Trophoblast cell (in vitro differentiated cells and primary cell): ENCODE data around the gene APOL3.

Experiments used
- DNase-seq, 2 donors: peaks; one replicate each; pipeline ENCODE4 v3.0.0-alpha.2; 2016
- H2AFZ ChIP-seq: 2 replicates; pipeline ENCODE4 v1.6.1; 2013; ENCODE audit warnings: low read length, moderate library complexity, mild to moderate bottlenecking; ENCODE audit not compliant: insufficient read depth, poor library complexity
- H2AK5ac ChIP-seq: 2 replicates; pipeline ENCODE4 v1.6.1; 2013; ENCODE audit warnings: mild to moderate bottlenecking, low read length
- H2BK120ac ChIP-seq: 2 replicates; pipeline ENCODE4 v1.6.1; 2013; ENCODE audit warnings: low read length, mild to moderate bottlenecking, moderate library complexity; ENCODE audit not compliant: insufficient read depth, poor library complexity
- H2BK12ac ChIP-seq: 2 replicates; pipeline ENCODE4 v1.6.1; 2013; ENCODE audit warnings: mild to moderate bottlenecking, low read length, moderate library complexity
- H2BK5ac ChIP-seq: 2 replicates; pipeline ENCODE4 v1.6.1; 2013; ENCODE audit warnings: low read length, low read depth, moderate library complexity, mild to moderate bottlenecking; ENCODE audit not compliant: poor library complexity
- H3K14ac ChIP-seq: 2 replicates; pipeline ENCODE4 v1.6.1; 2013; ENCODE audit warnings: mild to moderate bottlenecking, low read length
- H3K18ac ChIP-seq: 2 replicates; pipeline ENCODE4 v1.6.1; 2013; ENCODE audit warnings: mild to moderate bottlenecking, low read length
- H3K23ac ChIP-seq: 2 replicates; pipeline ENCODE4 v1.6.1; 2013; ENCODE audit warnings: low read length
- H3K27ac ChIP-seq: 2 replicates; pipeline ENCODE4 v1.5.1; 2013; ENCODE audit warnings: low read depth, mild to moderate bottlenecking, inconsistent platforms, low read length, moderate library complexity
- H3K27me3 ChIP-seq: 2 replicates; pipeline ENCODE4 v1.6.1; 2013; ENCODE audit warnings: inconsistent platforms, mild to moderate bottlenecking, low read length, moderate library complexity; ENCODE audit not compliant: insufficient read depth
- H3K36me3 ChIP-seq, 2 experiments: 1 replicate in 1 of 2; 2 replicates in 1 of 2; pipeline ENCODE4 v1.6.1; 2013; ENCODE audit warnings: low read length in 2 of 2, mild to moderate bottlenecking in 2 of 2, moderate library complexity in 1 of 2; ENCODE audit not compliant: insufficient read depth in 2 of 2, control insufficient read depth in 1 of 2
- H3K4ac ChIP-seq: 2 replicates; pipeline ENCODE4 v1.6.1; 2013; ENCODE audit warnings: low read depth, mild to moderate bottlenecking, low read length, moderate library complexity
- H3K4me1 ChIP-seq, 2 experiments: 1 replicate in 1 of 2; 2 replicates in 1 of 2; pipeline ENCODE4 v1.6.1; 2013; ENCODE audit warnings: low read length in 2 of 2, mild to moderate bottlenecking in 2 of 2, moderate library complexity in 1 of 2; ENCODE audit not compliant: insufficient read depth in 2 of 2, control insufficient read depth in 1 of 2
- H3K4me2 ChIP-seq: 2 replicates; pipeline ENCODE4 v1.6.1; 2013; ENCODE audit warnings: inconsistent platforms, mild to moderate bottlenecking, low read length, moderate library complexity
- H3K4me3 ChIP-seq: 2 replicates; pipeline ENCODE4 v1.5.1; 2013; ENCODE audit warnings: mild to moderate bottlenecking, low read depth, low read length, inconsistent platforms
- H3K79me1 ChIP-seq: one replicate; pipeline ENCODE4 v1.6.1; 2013; ENCODE audit warnings: low read length
- H3K79me2 ChIP-seq: 2 replicates; pipeline ENCODE4 v1.6.1; 2013; ENCODE audit warnings: low read length, mild to moderate bottlenecking; ENCODE audit not compliant: control insufficient read depth, insufficient read depth, poor library complexity
- H3K9ac ChIP-seq: 2 replicates; pipeline ENCODE4 v1.6.1; 2013; ENCODE audit warnings: mild to moderate bottlenecking, low read length
- H3K9me3 ChIP-seq: 2 replicates; pipeline ENCODE4 v1.6.1; 2013; ENCODE audit warnings: low read depth, mild to moderate bottlenecking, control low read depth, inconsistent platforms, low read length; ENCODE audit not compliant: insufficient read depth
- H4K12ac ChIP-seq: 2 replicates; pipeline ENCODE4 v1.6.1; 2013; ENCODE audit warnings: low read depth, mild to moderate bottlenecking, low read length, moderate library complexity
- H4K8ac ChIP-seq: 2 replicates; pipeline ENCODE4 v1.6.1; 2013; ENCODE audit warnings: low read depth, mild to moderate bottlenecking, low read length, moderate library complexity
- H4K91ac ChIP-seq: one replicate; pipeline ENCODE4 v1.6.1; 2013; ENCODE audit warnings: low read depth, mild to moderate bottlenecking, low read length, moderate library complexity
- WGBS: extraction: QIAGEN DNeasy Blood & Tissue Kit; methylation state at CpG from one replicate; pipeline ENCODE4 v1.1.7; 2013; ENCODE audit warnings: missing lambda C conversion rate; ENCODE audit not compliant: insufficient read length, insufficient coverage; ENCODE audit errors: extremely low coverage; 5-methylcytosine and 5-hydroxymethylcytosine counted together

Gene APOL3

DNA sequence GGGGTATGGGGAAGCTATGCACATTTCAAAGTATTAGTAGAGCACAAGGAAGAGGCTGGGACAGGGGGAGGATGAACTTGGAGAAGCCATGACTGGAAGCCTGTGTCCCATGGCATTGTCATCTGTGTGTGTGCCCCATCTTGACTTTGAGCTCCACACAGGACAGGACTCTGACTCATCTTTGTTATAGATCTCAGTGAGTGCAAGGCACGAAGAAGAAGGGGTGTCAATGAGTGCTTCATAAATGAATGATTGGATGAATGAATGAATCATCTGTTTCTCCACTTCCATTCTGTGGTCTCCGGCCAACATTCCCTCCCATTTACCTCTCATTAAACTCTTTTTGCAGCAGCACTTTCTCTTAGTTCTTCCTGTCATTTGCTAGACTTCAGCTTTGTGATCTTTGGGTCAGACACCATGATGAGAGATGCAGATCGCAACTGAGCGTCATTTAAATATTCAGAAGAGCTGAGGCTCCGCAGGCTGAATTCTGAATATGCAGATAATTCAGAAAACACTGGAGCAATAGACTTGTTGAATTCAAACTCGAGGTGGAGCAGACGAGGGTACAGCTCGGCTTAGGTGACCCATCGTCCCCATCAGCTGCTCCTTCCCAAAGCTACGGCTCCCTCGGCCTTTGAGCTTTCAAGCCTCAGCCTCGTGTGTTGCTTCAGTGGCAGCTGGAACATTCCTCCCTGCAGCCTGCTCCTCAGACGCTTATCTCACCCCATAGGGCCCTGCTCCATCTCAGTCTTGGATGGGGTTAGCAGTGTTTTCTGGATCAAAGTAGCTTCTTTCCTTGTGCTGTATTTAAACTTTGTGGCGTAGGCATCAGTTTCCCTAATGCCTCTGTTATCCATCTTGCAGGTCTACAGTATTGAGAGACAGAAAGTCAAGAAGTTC lies 30.8 kb downstream of the APOL3 start:
- WGBS: no CpG with 5 or more reads among the region's 14 CpGs
- Histone ChIP-seq H3K23ac (no peak overlapping the region), H2BK5ac (no peak overlapping the region), H2BK12ac (no peak overlapping the region), H3K4ac (no peak overlapping the region), H3K9me3 (no peaks in the 10 kb centered on the region), H2AK5ac (no peak overlapping the region), H2AFZ (no peak overlapping the region), H4K8ac (no peak overlapping the region), H3K79me1 (no peaks in the 10 kb centered on the region), H3K36me3 (no peaks in the 10 kb centered on the region), H3K9ac (no peak overlapping the region), H3K4me1 (no peaks in the 10 kb centered on the region), H2BK120ac (no peak overlapping the region), H3K27me3 (no peaks in the 10 kb centered on the region), H3K14ac (no peak overlapping the region), H3K27ac (no peak overlapping the region), H3K4me2 (no peak overlapping the region), H4K91ac (no peak overlapping the region), H3K18ac (no peak overlapping the region), H4K12ac (no peak overlapping the region), H3K79me2 (no peaks in the 10 kb centered on the region), H3K4me3 (no peak overlapping the region)
- DNase-seq: no peak

DNA sequence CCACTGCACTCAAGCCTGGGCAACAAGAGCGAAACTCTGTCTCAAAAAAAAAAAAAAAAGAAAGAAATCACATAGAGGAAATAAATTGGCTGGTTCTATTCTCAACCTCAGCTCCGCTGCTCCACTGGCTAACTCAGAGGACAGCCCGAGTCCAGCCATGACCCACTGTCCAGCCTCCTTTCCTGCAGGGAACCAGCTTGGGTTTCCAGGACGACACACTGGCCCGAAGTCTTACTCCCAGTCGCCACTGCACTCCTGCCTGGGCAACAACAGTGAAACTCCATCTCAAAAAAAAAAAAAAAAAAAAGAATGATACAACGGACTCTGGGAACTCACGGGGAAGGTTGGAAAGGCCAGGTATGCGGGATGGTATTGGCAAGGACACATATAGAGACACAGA lies 31.5 kb downstream of the APOL3 start:
- no peak overlapping the region for H4K12ac ChIP-seq
- no peak overlapping the region for H3K4ac ChIP-seq
- H3K79me2 ChIP-seq: no peaks in the 10 kb centered on the region
- no peak overlapping the region for H3K18ac ChIP-seq
- no peak overlapping the region for H2BK12ac ChIP-seq
- H4K91ac ChIP-seq: no peak overlapping the region
- H2AK5ac ChIP-seq: no peak overlapping the region
- H3K36me3 ChIP-seq: no peaks in the 10 kb centered on the region
- H3K4me3 ChIP-seq: no peak overlapping the region
- H3K4me1 ChIP-seq: no peaks in the 10 kb centered on the region
- H2BK5ac ChIP-seq: no peak overlapping the region
- H3K23ac ChIP-seq: no peak overlapping the region
- no peaks in the 10 kb centered on the region for H3K27me3 ChIP-seq
- H3K14ac ChIP-seq: no peak overlapping the region
- no peak overlapping the region for H2AFZ ChIP-seq
- WGBS: no CpG with 5 or more reads among the region's 9 CpGs
- no peak overlapping the region for H2BK120ac ChIP-seq
- no peaks in the 10 kb centered on the region for H3K79me1 ChIP-seq
- H3K9me3 ChIP-seq: no peaks in the 10 kb centered on the region
- H3K9ac ChIP-seq: no peak overlapping the region
- H3K4me2 ChIP-seq: no peak overlapping the region
- no peak overlapping the region for H4K8ac ChIP-seq
- DNase-seq: no peak
- no peak overlapping the region for H3K27ac ChIP-seq

DNA sequence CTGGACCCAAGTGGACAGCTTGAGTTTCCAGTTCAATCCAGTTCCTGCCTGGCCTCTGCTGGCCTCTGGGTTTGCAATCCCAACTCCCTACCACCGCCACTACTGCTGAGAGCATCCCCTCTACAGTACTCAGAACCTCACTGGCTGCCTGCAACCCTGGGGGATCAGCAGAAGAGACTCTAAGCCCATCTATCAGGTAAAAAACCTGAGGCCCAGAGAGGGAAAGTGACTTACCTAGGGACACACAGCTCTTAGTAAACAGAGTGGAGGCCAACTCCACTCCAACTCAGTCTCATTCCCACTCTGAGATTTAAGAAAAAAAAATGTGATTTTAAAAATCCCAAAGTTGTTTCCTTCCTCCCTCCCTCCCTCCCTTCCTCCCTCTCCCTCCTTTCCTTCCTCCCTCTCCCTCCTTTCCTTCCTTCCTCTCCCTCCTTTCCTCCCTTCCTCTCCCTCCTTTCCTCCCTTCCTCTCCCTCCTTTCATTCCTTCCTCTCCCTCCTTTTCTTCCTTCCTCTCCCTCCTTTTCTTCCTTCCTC lies 34.5 kb downstream of the APOL3 start:
- H3K18ac ChIP-seq: no peak overlapping the region
- no peaks in the 10 kb centered on the region for H3K9me3 ChIP-seq

DNA sequence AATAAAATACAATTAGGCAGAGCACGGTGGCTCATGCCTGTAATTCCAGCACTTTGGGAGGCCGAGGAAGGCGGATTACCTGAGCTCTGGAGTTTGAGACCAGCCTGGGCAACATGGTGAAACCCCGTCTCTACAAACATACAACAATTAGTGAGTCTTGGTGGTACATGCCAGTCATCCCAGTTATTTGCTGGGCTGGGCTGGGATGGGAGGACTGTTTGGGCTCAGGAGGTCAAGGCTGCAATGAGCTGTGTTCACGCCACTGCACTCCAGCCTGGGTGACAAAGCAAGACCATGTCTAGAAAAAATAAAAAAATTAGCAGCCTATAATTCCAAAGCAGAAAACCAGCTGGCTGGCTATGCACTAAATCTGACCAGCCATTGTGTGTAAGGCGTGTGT lies 35.1 kb downstream of the APOL3 start:
- no peak overlapping the region for H3K4me2 ChIP-seq
- H3K9me3 ChIP-seq: no peaks in the 10 kb centered on the region
- H2AK5ac ChIP-seq: no peak overlapping the region
- no peak overlapping the region for H2AFZ ChIP-seq
- no peak overlapping the region for H4K91ac ChIP-seq
- no peak overlapping the region for H3K18ac ChIP-seq
- H3K23ac ChIP-seq: no peak overlapping the region
- H3K4ac ChIP-seq: no peak overlapping the region
- no peak overlapping the region for H3K14ac ChIP-seq
- H3K79me1 ChIP-seq: peaks cover 7% of the 10 kb centered on the region
- H4K8ac ChIP-seq: no peak overlapping the region
- DNase-seq: no peak
- no peak overlapping the region for H4K12ac ChIP-seq
- peaks cover 0 to 5% of the 10 kb centered on the region in 2 experiments for H3K4me1 ChIP-seq
- no peaks in the 10 kb centered on the region for H3K36me3 ChIP-seq
- H2BK5ac ChIP-seq: no peak overlapping the region
- no peaks in the 10 kb centered on the region for H3K27me3 ChIP-seq
- no peaks in the 10 kb centered on the region for H3K79me2 ChIP-seq
- no peak overlapping the region for H3K4me3 ChIP-seq
- no CpG with 5 or more reads among the region's 6 CpGs for WGBS
- no peak overlapping the region for H3K9ac ChIP-seq
- no peak overlapping the region for H2BK12ac ChIP-seq
- no peak overlapping the region for H3K27ac ChIP-seq
- no peak overlapping the region for H2BK120ac ChIP-seq

More for the DNA sequence above, 34.5 kb downstream of the APOL3 start:
- Histone ChIP-seq H3K27me3 (no peaks in the 10 kb centered on the region), H3K4me3 (no peak overlapping the region), H2BK12ac (no peak overlapping the region), H3K79me2 (no peaks in the 10 kb centered on the region), H3K4ac (no peak overlapping the region), H2BK5ac (no peak overlapping the region), H3K36me3 (no peaks in the 10 kb centered on the region), H2AFZ (no peak overlapping the region), H4K12ac (no peak overlapping the region), H3K9ac (no peak overlapping the region), H3K4me2 (no peak overlapping the region), H4K91ac (no peak overlapping the region), H2BK120ac (no peak overlapping the region), H4K8ac (no peak overlapping the region), H3K14ac (no peak overlapping the region), H3K23ac (no peak overlapping the region), H2AK5ac (no peak overlapping the region), H3K79me1 (peaks cover 7% of the 10 kb centered on the region), H3K27ac (no peak overlapping the region), H3K4me1 (peaks cover 0 to 5% of the 10 kb centered on the region in 2 experiments)
- DNase-seq: no peak
- WGBS: no CpG with 5 or more reads among the region's 1 CpG
